IPS-NIHi7 (cell line): Measurements from ENCODE around the gene SLC16A3.
A peak's percentile ranks its signal among the peaks of the same experiment; 100 is the strongest.

Experiments used
- DNase-seq: peaks from one replicate; pipeline ENCODE4 v3.0.0; 2012; ENCODE audit warnings: mixed read lengths; ENCODE audit errors: extremely low spot score

The SLC16A3 gene

GRCh38 chr17:82269138-82269881 is 40.5 kb downstream of the SLC16A3 start:
- DNase-seq: no peak

GRCh38 chr17:82269882-82270500 is 41.1 kb downstream of the SLC16A3 start:
- no peak for DNase-seq

GRCh38 chr17:82270651-82271050 is 41.8 kb downstream of the SLC16A3 start:
- no peak for DNase-seq

- no peak for DNase-seq
Measured at GRCh38 chr17:82271401-82271800, 42.6 kb downstream of the SLC16A3 start.

- peak; percentile 64 for DNase-seq
Measured at GRCh38 chr17:82272495-82273326, 43.9 kb downstream of the SLC16A3 start.

GRCh38 chr17:82273327-82274133 is 44.7 kb downstream of the SLC16A3 start, which contains the start of gene CSNK1D:
CSNK1D (minus strand) TSS chr17:82273700; CDS start chr17:82273381, 319 bp downstream.
- DNase-seq: peak; percentile 97

- no peak for DNase-seq
Measured at GRCh38 chr17:82274134-82275020, 45.5 kb downstream of the SLC16A3 start.

GRCh38 chr17:82275326-82275725 is 46.5 kb downstream of the SLC16A3 start:
- DNase-seq: no peak

GRCh38 chr17:82276938-82277337 is 48.1 kb downstream of the SLC16A3 start:
- no peak for DNase-seq

- DNase-seq: no peak
Measured at GRCh38 chr17:82277851-82278250, 49.0 kb downstream of the SLC16A3 start.

- no peak for DNase-seq
Measured at GRCh38 chr17:82278308-82278707, 49.5 kb downstream of the SLC16A3 start.

GRCh38 chr17:82278786-82279391 is 50.0 kb downstream of the SLC16A3 start:
- no peak for DNase-seq

GRCh38 chr17:82280537-82280936 is 51.7 kb downstream of the SLC16A3 start:
- no peak for DNase-seq

- no peak for DNase-seq
Measured at GRCh38 chr17:82281076-82281475, 52.2 kb downstream of the SLC16A3 start.

GRCh38 chr17:82281502-82282238 is 52.8 kb downstream of the SLC16A3 start:
- no peak for DNase-seq

- no peak for DNase-seq
Measured at GRCh38 chr17:82282239-82283207, 53.7 kb downstream of the SLC16A3 start.

- DNase-seq: no peak
Measured at GRCh38 chr17:82283208-82283749, 54.4 kb downstream of the SLC16A3 start.

- no peak for DNase-seq
Measured at GRCh38 chr17:82285141-82285540, 56.3 kb downstream of the SLC16A3 start.
